Measurements from ENCODE around the gene IFNAR1. TPM values are rescaled to one million over a fixed set of nuclear protein-coding genes. Genes with fewer than 3 reads are reported as not detected.

Gene IFNAR1
- total and polyA plus RNA-seq, 9 of the 15 experiments (the other 6 are each of a cell fraction or from before 2014, with no cell fraction given) = 8.6 to 31.8 (median 14.8) TPM

GRCh38 chr21:33286076-33286475 is 38.7 kb upstream of the IFNAR1 start:
- Histone ChIP-seq H3K27ac (ENCODE audit: extremely low read depth, low read depth, low read length) (no peak overlapping the region), H3K4me3 (no peak overlapping the region), H4K20me1 (replicated peaks; ENCODE audit: control insufficient read depth, insufficient read depth, low read length) (no peaks in the 10 kb centered on the region), H3K27me3 (ENCODE audit: control insufficient read depth in 2 of 2, insufficient read depth in 2 of 2, low read length in 2 of 2) (no peaks in the 10 kb centered on the region), H3K9me3 (replicated peaks; ENCODE audit: control insufficient read depth, insufficient read depth, low read depth, low read length) (no peaks in the 10 kb centered on the region), H3K9me1 (ENCODE audit: control insufficient read depth, insufficient read depth, low read length) (no peaks in the 10 kb centered on the region), H3K9ac (ENCODE audit: insufficient read depth in 1 of 2, low read depth in 2 of 2, low read length in 2 of 2) (0 out of 4 replicates have a peak overlapping the region, but pooled peaks of 1 of the 2 experiments have one; percentile 62), H3K4me2 (ENCODE audit: insufficient read depth, low read length) (no peak overlapping the region), H3K79me2 (ENCODE audit: control insufficient read depth, insufficient read depth, low read length) (no peaks in the 10 kb centered on the region), H3K36me3 (ENCODE audit: control insufficient read depth, insufficient read depth, low read length) (peaks cover 12% of the 10 kb centered on the region; the same call in 2 of the 3 replicates), H2AFZ (ENCODE audit: low read depth, low read length) (no peak overlapping the region), H3K4me1 (replicated peaks in 1 of 2; ENCODE audit: control insufficient read depth in 2 of 2, insufficient read depth in 2 of 2, low read length in 2 of 2) (peaks cover 6 to 12% of the 10 kb centered on the region in 2 experiments; a peak in 4 of 5 replicates)
- 60% methylated on average over 11 of the region's 11 CpGs for WGBS (ENCODE audit: insufficient coverage, low coverage, missing lambda C conversion rate)
- ChIA-PET CTCF (ENCODE audit: low intra/inter-chr PET ratio) (no interaction called here), POLR2A (interaction anchor here (0.7 to 2.2 kb wide), 7 partner anchors 8 to 934 kb away, joined by 3 to 13 read pairs (median 4); partner anchors contain the start of gene IL10RB)
- ATAC-seq (no peak; the same call in 1 of the 3 replicates), FAIRE-seq (no peak), DNase-seq (ENCODE audit: extremely low read depth in 1 of 4, low spot score in 3 of 4) (no peak)
- in situ Hi-C loops (cut with MboI) = no loop called here
- no TSS peak for BruUV-seq (replicated peaks)
- intact Hi-C loops (cut with micrococcal nuclease) = no loop called here
- TF ChIP-seq PRDM10 (IDR thresholded peaks at IDR 0.05; ENCODE audit: partially characterized antibody) (no peak), ZNF282 (CRISPR knock-in tag; IDR thresholded peaks at IDR 0.05) (0 out of 2 replicates have a peak, but pooled peaks have one; percentile 37), RBM22 (IDR thresholded peaks at IDR 0.05; ENCODE audit: low read depth, low read length, poor library complexity, severe bottlenecking) (no peak), ZMIZ1 (IDR thresholded peaks at IDR 0.05; ENCODE audit: low read depth in 2 of 2, low read length in 2 of 2) (no peak), HOMEZ (CRISPR knock-in tag; IDR thresholded peaks at IDR 0.05) (no peak), RBM34 (IDR thresholded peaks at IDR 0.05; ENCODE audit: borderline replicate concordance, insufficient read depth, low read length) (no peak), GABPB2 (CRISPR knock-in tag; conservative IDR thresholded peaks at IDR 0.05) (no peak), POLR2G (IDR thresholded peaks at IDR 0.05; ENCODE audit: low read depth, low read length) (peak; percentile 40; the same call in 1 of the 2 replicates), HCFC1 (IDR thresholded peaks at IDR 0.05; ENCODE audit: low read depth, low read length) (no peak), ZC3H4 (CRISPR knock-in tag; IDR thresholded peaks at IDR 0.05; ENCODE audit: borderline replicate concordance) (0 out of 2 replicates have a peak, but pooled peaks have one; percentile 41), KDM2B (CRISPR knock-in tag; IDR thresholded peaks at IDR 0.05) (no peak), SMARCC2 (IDR thresholded peaks at IDR 0.05; ENCODE audit: low read depth) (no peak), BRD4 (IDR thresholded peaks at IDR 0.05) (no peak), L3MBTL2 (IDR thresholded peaks at IDR 0.05) (no peak)
